Spleen (tissue), 11 donors: ENCODE measurements around the gene CNFN. TPM values are rescaled to one million over a fixed set of nuclear protein-coding genes. Genes with fewer than 3 reads are reported as not detected.

Experiments used
- DNase-seq: peaks from one replicate; pipeline ENCODE4 v3.0.0-alpha.2; 2020
- H3K27ac ChIP-seq, 8 donors: fragments of 200-600 bp; sonication (generic) in 7 of 8; 1 replicate in 4 of 8; 2 replicates in 4 of 8; pipeline versions ENCODE4 v1.5.0 to v1.8.0; 2016 to 2021; ENCODE audit warnings: inconsistent platforms in 4 of 8, mild to moderate bottlenecking in 4 of 8, moderate library complexity in 1 of 8
- H3K27me3 ChIP-seq, 7 donors: fragments of 200-600 bp; sonication (generic) in 6 of 7; replicated peaks in 1 of 7; 1 replicate in 4 of 7; 2 replicates in 3 of 7; pipeline versions ENCODE4 v1.5.0 to v1.8.0; 2016 to 2021; ENCODE audit warnings: inconsistent platforms in 3 of 7, mild to moderate bottlenecking in 1 of 7
- H3K36me3 ChIP-seq, 6 donors: fragments of 200-600 bp; sonication (generic) in 5 of 6; 1 replicate in 4 of 6; 2 replicates in 2 of 6; pipeline versions ENCODE4 v1.5.0 to v1.8.0; 2016 to 2021; ENCODE audit warnings: inconsistent platforms in 2 of 6
- H3K4me1 ChIP-seq, 6 donors: fragments of 200-600 bp; sonication (generic) in 5 of 6; 1 replicate in 3 of 6; 2 replicates in 3 of 6; pipeline versions ENCODE4 v1.5.0 to v1.8.0; 2016 to 2021; ENCODE audit warnings: inconsistent platforms in 3 of 6
- H3K4me3 ChIP-seq, 8 donors: fragments of 200-600 bp; sonication (generic) in 7 of 8; 1 replicate in 4 of 8; 2 replicates in 4 of 8; pipeline versions ENCODE4 v1.5.0 to v1.8.0; 2016 to 2021; ENCODE audit warnings: inconsistent platforms in 4 of 8, mild to moderate bottlenecking in 4 of 8, moderate library complexity in 2 of 8
- H3K9me3 ChIP-seq, 8 donors: fragments of 200-600 bp; sonication (generic) in 7 of 8; 1 replicate in 4 of 8; 2 replicates in 4 of 8; pipeline versions ENCODE4 v1.5.0 to v1.8.0; 2016 to 2021; ENCODE audit warnings: inconsistent platforms in 4 of 8
- CTCF ChIP-seq, 11 experiments: fragments of 200-600 bp in 7 of 11; fragments of 450-650 bp in 4 of 11; sonication (generic) in 4 of 11; IDR thresholded peaks in 8 of 11; conservative IDR thresholded peaks in 3 of 11; 1 replicate in 7 of 11; 2 replicates in 4 of 11; pipeline versions ENCODE4 v1.4.0 to v1.8.0; 2016 to 2021; ENCODE audit warnings: antibody characterized with exemption in 11 of 11, inconsistent platforms in 4 of 11, mild to moderate bottlenecking in 1 of 11
- POLR2A ChIP-seq, 3 donors: fragments of 450-650 bp; IDR thresholded peaks; one replicate each; pipeline ENCODE4 v1.5.1; 2017; ENCODE audit warnings: antibody characterized with exemption in 3 of 3, mild to moderate bottlenecking in 1 of 3
- POLR2AphosphoS5 ChIP-seq, 3 donors: sonication (generic); formaldehyde crosslinking; IDR thresholded peaks; one replicate each; pipeline ENCODE4 v1.5.1; 2017; ENCODE audit warnings: antibody characterized with exemption in 3 of 3
- WGBS, 5 donors: extraction: QIAGEN DNeasy Blood & Tissue Kit in 3 of 5; methylation state at CpG; one replicate each; pipeline versions ENCODE4 v1.1.5 to v1.1.7; 2013 to 2018; 5-methylcytosine and 5-hydroxymethylcytosine counted together
- intact Hi-C: fragments of 100-400 bp; cut with DNase I; formaldehyde crosslinking; loops from one replicate; pipeline ENCODE4 v1.15.0; 2023; ENCODE audit warnings: low total_unique reads
- polyA plus RNA-seq, 3 donors: library from polyadenylated mRNA; stranded (reverse); fragments of 200-250 nt; gene quantifications; one replicate each; pipeline ENCODE4 v1.2.1, GENCODE V29; 2013
- total RNA-seq, 7 donors: library from RNA; depleted of rRNA in 3 of 7; stranded (reverse); fragments of >200 nt in 3 of 7; fragmentation: NEBNext Ultra II Directional in 4 of 7; extraction: Animal tissue kit (Norgen Biotek cat#: 25700) in 4 of 7; gene quantifications; one replicate each; pipeline versions ENCODE4 v1.1.0 to v1.2.1, GENCODE V29; 2016 to 2021
- donor health status: healthy with polysubstance abuse.
- donor health status: DM: no; HTN: no; CAD: no; lungs with moderate emphysema.
- donor health status: DM: no; HTN: no; CAD: no.
- donor health status: Bipolar disorder and iron deficiency.
- donor health status: healthy.
- donor health status: DM: no; HTN: no; CAD: no.
- donor health status: DM: yes; HTN: yes; CAD: no.

CNFN gene
- total and polyA plus RNA-seq, 10 donors = 0.80 to 16.8 (median 2.7) TPM; not detected in 2

DNA sequence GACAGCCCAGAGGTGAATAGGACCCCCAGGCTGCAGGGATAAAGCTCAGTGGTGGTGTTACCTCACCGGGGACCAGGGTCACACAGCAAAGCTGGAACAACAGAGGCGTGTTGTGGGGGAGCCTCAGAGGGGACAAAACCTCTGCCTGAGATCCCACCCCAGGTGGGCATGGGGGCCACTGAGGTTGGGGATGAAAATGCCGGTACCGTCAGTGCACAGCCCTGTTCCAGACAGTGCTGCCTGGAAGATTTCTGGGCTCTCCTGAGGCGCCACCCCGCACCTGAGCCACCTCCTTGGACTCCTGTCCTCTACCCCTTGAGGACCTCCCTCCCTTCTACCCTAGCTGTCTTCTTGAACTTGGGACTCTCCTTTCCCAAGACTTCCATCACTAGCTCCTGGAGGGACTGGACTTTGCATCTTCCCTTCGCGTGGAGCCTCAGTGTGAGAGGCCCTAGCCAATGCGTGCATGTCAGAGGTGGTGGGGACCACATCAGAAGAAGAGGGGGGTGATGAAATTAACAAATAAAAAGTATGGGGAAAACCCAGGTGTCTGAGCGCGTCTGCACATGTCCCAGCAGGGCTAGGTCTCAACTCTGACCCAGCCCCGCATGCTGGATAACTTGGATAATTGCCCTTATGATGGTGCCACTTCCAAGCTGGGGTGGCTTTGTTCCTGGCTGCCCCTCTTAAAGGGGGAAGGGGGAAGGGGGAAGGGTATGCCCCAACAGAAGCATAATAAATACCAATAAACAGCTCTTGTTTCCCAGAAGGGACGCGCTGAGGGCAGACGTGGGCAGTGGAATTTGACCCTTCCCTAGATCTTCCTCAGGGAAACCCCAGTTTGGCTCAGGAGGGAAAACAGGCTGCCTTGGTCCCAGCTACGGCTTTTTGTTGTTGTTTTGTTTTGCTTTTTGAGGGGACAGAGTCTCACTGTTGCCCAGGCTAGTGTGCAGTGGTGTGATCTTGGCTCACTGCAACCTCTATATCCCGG lies 11.6 kb downstream of the CNFN start:
- no peak overlapping the region for H3K4me3 ChIP-seq
- H3K27me3 ChIP-seq = peaks cover 0 to 35% (median 0%) of the 10 kb centered on the region in 7 donors
- intact Hi-C loops = no loop called here
- H3K27ac ChIP-seq = no peak overlapping the region
- DNase-seq = no peak
- H3K9me3 ChIP-seq = no peaks in the 10 kb centered on the region
- peaks cover 0 to 28% (median 10%) of the 10 kb centered on the region in 6 donors for H3K36me3 ChIP-seq
- no peak for TF ChIP-seq CTCF (IDR thresholded peaks at IDR 0.05 in 8 of 11, conservative IDR thresholded peaks at IDR 0.05 in 3 of 11)
- peak in 1 of 3 donors; percentile 12 for TF ChIP-seq POLR2AphosphoS5 (IDR thresholded peaks at IDR 0.05)
- no peak for TF ChIP-seq POLR2A (IDR thresholded peaks at IDR 0.05)
- H3K4me1 ChIP-seq = no peaks in the 10 kb centered on the region
- 68 to 82% (median 77%) methylated on average over 17 of the region's 17 CpGs for WGBS, 5 donors

DNA sequence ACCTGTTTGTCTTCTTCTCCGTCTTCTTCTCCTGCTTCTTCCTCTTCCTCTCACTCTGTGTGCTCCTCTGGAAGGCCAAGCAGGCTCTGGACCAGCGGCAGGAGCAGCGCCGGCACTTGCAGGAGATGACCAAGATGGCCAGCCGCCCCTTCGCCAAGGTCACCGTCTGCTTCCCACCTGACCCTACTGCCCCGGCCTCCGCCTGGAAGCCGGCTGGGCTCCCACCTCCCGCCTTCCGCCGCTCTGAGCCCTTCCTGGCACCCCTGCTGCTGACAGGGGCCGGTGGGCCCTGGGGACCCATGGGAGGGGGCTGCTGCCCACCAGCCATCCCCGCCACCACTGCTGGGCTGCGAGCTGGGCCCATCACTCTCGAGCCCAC lies 13.9 kb downstream of the CNFN start:
- WGBS, 5 donors = 88 to 96% (median 93%) methylated on average over 13 to 17 of the region's 17 CpGs

DNA sequence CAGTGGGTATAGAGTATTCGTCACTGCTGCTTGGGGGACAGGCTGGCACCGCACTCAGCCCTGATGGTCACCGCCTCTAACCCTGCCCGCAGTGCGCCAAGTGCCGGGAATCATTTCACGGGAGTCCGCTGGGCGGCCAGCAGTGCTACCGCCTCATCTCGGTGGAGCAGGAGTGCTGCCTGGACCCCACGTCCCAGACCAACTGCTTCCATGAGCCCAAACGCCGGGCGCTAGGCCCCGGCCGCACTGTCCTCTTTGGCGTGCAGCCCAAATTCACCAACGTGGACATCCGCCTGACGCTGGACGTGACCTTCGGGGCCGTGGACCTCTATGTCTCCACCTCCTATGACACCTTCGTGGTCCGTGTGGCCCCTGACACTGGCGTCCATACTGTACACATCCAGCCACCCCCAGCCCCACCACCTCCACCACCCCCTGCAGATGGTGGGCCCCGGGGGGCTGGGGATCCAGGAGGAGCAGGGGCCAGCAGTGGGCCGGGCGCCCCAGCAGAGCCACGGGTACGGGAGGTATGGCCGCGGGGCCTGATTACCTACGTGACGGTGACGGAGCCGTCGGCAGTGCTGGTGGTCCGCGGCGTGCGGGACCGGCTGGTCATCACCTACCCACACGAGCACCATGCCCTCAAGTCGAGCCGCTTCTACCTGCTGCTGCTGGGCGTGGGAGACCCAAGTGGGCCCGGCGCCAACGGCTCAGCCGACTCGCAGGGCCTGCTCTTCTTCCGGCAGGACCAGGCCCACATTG lies 14.5 kb downstream of the CNFN start:
- H3K27me3 ChIP-seq = peaks cover 0 to 8% (median 0%) of the 10 kb centered on the region in 7 donors
- H3K9me3 ChIP-seq = no peaks in the 10 kb centered on the region
- DNase-seq = peak; percentile 67
- WGBS, 5 donors = 93 to 96% (median 94%) methylated on average over 48 to 54 of the region's 54 CpGs
- intact Hi-C loops = no loop called here
- peaks cover 0 to 16% (median 5%) of the 10 kb centered on the region in 6 donors for H3K4me1 ChIP-seq
- peaks cover 0 to 38% (median 10%) of the 10 kb centered on the region in 6 donors for H3K36me3 ChIP-seq
- no peak overlapping the region for H3K27ac ChIP-seq
- TF ChIP-seq POLR2A (IDR thresholded peaks at IDR 0.05) (no peak), POLR2AphosphoS5 (IDR thresholded peaks at IDR 0.05) (no peak), CTCF (IDR thresholded peaks at IDR 0.05 in 8 of 11, conservative IDR thresholded peaks at IDR 0.05 in 3 of 11) (no peak)
- no peak overlapping the region for H3K4me3 ChIP-seq

More for the DNA sequence above, 13.9 kb downstream of the CNFN start:
- no peak for TF ChIP-seq POLR2A (IDR thresholded peaks at IDR 0.05)
- TF ChIP-seq CTCF (IDR thresholded peaks at IDR 0.05 in 8 of 11, conservative IDR thresholded peaks at IDR 0.05 in 3 of 11) = no peak
- peak in 1 of 3 donors; percentile 20 for TF ChIP-seq POLR2AphosphoS5 (IDR thresholded peaks at IDR 0.05)
- intact Hi-C loops = no loop called here
- Histone ChIP-seq H3K9me3 (no peaks in the 10 kb centered on the region), H3K4me3 (no peak overlapping the region), H3K36me3 (peaks cover 0 to 34% (median 10%) of the 10 kb centered on the region in 6 donors), H3K27ac (no peak overlapping the region), H3K4me1 (peaks cover 0 to 12% (median under 1%) of the 10 kb centered on the region in 6 donors), H3K27me3 (peaks cover 0 to 13% (median 0%) of the 10 kb centered on the region in 7 donors)
- no peak for DNase-seq
